EH (cell line): ENCODE measurements around the gene BRINP3.

Experiments
- DNase-seq: peaks from one replicate; pipeline ENCODE4 v3.0.0-alpha.2; 2015; ENCODE audit warnings: low read depth

The BRINP3 gene

GRCh38 chr1:190104961-190105360, 372.7 kb downstream of the BRINP3 start:
- DNase-seq: no peak

GRCh38 chr1:190102757-190103326, 374.8 kb downstream of the BRINP3 start:
- DNase-seq: no peak

GRCh38 chr1:190101756-190102155, 375.9 kb downstream of the BRINP3 start:
- no peak for DNase-seq

GRCh38 chr1:190098756-190099155, 378.9 kb downstream of the BRINP3 start:
- DNase-seq: no peak

GRCh38 chr1:190098107-190098506, 379.6 kb downstream of the BRINP3 start:
- no peak for DNase-seq

GRCh38 chr1:190095596-190095995, 382.1 kb downstream of the BRINP3 start:
- DNase-seq: no peak

GRCh38 chr1:190084552-190084951, 393.1 kb downstream of the BRINP3 start:
- no peak for DNase-seq

- no peak for DNase-seq
Measured at GRCh38 chr1:190068304-190068703, 409.4 kb downstream of the BRINP3 start.

- DNase-seq: no peak
Measured at GRCh38 chr1:190067592-190067991, 410.1 kb downstream of the BRINP3 start.

- no peak for DNase-seq
Measured at GRCh38 chr1:190066011-190066410, 411.7 kb downstream of the BRINP3 start.

GRCh38 chr1:190049314-190049713, 428.4 kb downstream of the BRINP3 start:
- DNase-seq: no peak
